GM08714 (cell line): ENCODE results near the gene RIPPLY3.
"Not testable (repeated sequence)": the region's sequence is repeated elsewhere in the genome, so short reads cannot be mapped to it uniquely, and the experiment has no call there.

ENCODE experiments used
- H3K4me3 ChIP-seq: fragments of 200-500 bp; sonication (Bioruptor generic); 2 replicates; pipeline ENCODE4 v1.5.1; 2014; ENCODE audit warnings: mild to moderate bottlenecking, low read length, inconsistent platforms
- ZNF274 ChIP-seq: IDR thresholded peaks from 2 replicates; pipeline ENCODE4 v1.6.1; 2012; ENCODE audit warnings: mild to moderate bottlenecking, low read depth, low read length

The RIPPLY3 gene

DNA sequence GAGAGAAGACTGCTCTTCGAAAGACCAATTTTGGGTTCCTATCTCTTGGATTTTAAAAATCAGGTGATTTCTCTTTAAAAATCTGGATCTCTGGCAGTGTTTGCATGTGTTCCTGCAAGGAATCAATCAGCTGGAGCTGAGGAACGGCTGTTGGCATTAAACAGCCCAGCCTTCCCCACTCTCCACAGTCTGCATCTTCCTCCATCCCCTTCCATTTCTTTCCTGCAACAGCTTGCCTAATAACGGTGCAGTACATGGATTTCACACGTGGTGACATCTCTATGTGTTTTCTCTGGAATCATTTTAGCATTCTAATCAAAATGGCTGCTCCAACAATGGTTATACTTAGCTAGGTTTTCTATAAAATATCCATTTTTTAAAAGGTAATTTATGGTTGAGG, 20.0 kb downstream of the RIPPLY3 start:
- no peak for TF ChIP-seq ZNF274
- no peak overlapping the region for H3K4me3 ChIP-seq

DNA sequence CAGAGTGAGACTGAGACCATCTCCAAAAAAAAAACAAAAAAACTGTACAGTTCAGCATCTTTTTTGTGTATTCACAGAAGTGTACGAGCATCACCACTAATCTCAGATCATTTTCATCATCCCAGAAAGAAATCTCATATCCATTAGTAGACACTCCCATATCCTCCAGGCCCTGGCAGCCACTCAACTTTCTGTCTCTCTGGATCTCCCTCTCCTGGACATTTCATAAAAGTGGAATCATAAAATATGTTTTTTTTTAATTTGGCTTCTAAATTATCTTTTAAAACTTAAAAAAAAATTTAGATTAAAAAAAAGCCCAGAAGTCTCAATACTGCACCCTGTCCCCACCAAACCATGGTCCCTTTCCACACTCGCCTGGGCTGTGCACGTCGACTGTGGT, 22.1 kb downstream of the RIPPLY3 start:
- no peak overlapping the region for H3K4me3 ChIP-seq
- no peak for TF ChIP-seq ZNF274

DNA sequence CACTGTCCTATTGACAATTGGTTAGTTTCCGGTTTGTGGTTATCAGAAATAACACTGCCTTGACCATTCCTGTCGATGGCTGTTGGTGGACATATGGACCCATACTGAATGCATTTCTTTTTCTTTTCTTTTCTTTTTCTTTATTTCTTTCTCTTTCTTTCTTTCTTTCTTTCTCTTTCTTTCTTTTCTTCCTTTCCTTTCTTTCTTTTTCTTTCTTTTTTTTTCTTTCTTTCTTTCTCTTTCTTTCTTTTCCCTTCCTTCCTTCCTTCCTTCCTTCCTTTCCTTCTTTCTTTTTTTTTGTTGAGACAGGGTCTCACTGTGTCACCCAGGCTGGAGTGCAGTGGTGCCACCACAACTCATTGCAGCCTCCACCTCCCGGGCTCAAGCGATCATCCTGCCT, 24.4 kb downstream of the RIPPLY3 start:
- no peak for TF ChIP-seq ZNF274
- H3K4me3 ChIP-seq, result no peak overlapping the region

DNA sequence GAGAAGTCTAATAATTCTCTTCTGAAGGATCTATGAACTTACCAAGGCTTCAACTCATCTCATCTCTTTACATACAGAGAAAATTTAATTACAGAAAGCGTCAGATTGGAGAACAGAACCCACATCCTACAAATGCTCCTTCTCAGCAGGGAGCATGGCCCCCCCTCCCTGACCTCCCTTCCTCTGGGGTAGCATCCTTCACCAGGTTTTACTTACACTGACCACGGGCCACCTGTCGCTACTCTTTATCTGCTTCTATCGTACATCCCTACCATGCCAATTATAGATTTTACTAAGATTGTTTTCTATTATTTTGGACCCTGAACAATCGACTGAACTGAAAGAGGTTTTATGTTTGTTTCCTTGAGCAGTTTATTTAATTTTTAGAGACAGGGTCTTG, 25.8 kb downstream of the RIPPLY3 start:
- H3K4me3 ChIP-seq, result no peak overlapping the region
- no peak for TF ChIP-seq ZNF274

DNA sequence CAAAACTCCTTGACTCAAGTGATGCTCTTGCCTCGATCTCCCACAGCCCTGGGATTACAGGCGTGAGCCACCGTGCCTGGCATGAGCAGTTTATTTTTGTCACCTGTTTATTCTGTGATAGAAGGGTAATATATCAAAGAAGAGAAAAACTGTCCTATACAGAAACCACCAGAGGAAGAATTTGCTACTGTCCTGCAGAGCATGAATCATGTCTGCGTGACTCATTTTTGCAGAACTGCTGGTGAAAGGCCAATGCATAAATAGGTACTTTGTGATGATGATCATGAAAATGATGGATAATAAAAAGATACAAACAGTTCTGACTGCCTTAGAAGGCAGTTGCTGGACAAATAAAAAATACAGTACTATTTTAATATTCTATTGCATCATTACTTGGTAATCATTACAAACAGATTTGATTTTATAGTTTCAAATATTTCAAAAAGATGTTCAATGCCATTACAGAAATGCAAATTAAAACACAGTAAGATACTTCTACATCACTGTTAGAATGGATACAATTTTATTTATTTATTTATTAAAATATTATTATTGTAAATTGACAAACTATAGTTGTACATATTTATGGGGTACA, 26.5 kb downstream of the RIPPLY3 start:
- TF ChIP-seq ZNF274, result no peak
- H3K4me3 ChIP-seq, result no peak overlapping the region

DNA sequence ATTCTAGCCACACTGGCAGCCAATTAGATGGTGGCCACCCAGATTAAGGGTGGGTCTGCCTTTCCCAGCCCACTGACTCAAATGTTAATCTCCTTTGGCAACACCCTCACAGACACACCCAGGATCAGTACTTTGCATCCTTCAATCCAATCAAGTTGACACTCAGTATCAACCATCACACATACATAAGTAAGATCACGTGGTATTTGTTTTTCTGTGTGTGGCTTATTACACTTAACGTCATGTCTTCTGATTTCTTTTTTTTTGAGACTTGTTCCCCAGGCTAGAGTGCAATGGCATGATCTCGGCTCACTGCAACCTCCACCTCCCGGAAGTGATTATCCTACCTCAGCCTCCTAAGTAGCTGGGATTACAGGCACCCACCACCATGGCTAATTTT, 27.9 kb downstream of the RIPPLY3 start:
- not testable (repeated sequence) for H3K4me3 ChIP-seq

DNA sequence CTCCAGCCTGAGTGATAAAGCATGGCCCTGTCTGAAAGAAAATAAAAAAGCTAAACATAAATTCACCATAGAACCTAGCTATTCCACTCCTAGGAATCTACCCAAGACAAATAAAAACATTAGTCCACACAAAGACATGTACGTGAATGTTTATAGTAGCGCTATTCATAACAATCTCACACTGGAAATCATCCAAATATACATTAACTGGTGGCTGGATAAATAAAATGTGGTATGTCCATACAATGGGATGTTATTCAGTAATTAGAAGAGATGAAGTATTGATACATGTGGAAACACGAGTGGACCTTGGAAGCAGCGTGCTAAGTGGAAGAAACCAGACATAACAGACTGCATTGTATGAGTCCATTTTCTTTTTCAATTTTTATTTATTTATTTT, 29.7 kb downstream of the RIPPLY3 start:
- no peak for TF ChIP-seq ZNF274
- no peak overlapping the region for H3K4me3 ChIP-seq

DNA sequence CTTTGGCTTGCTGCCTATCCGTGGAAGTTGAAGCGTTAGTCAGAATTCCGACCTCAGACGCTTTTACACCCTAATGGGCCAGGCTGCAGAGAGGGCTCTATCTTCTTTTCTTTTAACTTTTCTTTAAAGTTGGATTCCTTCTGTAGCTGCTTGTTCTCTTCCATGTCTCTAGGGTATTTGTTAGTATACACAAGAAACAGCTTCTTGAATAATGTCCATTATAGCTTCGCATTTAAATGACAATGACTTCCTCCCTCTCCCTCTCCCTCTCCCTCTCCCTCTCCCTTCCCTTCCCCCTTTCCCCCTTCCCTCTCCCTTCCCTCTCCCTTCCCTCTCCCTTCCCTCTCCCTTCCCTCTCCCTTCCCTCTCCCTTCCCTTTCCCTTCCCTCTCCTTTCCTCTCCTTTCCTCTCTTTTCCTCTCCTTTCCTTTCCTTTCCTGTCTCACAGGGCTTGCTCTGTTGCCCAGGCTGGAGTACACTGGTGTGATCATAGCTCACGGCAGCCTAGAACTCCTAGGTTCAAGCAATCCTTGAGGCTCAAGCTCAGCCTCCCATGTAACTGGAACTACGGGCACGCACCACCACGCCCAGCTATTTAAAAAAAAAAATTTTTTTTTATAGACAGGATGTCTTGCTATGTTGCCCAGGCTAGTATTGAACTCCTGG, 33.0 kb downstream of the RIPPLY3 start:
- no peak for TF ChIP-seq ZNF274

DNA sequence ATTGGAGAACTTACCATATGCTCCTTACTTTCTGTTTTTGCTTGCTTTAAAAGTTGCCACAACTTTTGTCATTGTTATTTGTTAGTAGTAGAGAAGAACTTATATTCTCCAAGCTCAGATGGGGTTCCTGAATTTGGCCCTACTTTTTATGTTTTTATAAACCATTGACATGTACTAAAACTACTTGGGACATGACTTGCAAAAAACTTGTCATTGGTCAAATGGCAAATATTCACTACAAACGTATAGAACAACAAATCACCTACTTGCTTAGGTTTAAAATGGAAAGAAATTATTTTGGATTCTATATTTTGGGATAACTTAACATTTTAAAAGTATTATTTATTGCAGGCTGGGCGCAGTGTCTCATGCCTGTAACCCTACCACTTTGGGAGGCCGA, 33.7 kb downstream of the RIPPLY3 start:
- no peak overlapping the region for H3K4me3 ChIP-seq
- no peak for TF ChIP-seq ZNF274

More for the DNA sequence above, 33.0 kb downstream of the RIPPLY3 start:
- H3K4me3 ChIP-seq, result no peak overlapping the region

DNA sequence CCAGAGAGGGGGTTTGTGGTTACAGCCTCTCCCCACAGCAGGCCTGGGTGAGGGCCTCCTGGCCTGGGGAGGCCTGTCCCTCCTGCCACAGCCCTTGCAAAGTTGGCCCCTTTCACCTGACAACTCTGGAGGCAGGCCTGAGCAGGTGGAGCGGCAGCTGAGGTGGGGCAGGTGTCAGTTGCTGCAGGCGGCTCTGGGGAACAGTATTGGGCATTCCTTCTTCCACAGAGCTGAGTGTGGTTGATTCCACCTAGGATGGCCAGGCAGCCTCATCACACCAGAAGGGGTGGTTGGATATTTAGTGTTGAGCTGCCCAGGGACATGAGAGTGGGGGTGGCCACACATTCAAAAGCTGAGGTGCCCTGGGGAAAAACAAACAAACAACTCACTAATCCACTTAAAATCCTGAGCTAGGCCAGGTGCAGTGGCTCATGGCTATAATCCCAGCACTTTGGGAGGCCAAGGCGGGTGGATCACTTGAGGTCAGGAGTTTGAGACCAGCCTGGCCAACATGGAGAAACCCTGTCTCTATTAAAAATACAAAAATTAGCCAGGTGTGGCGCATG, 35.3 kb downstream of the RIPPLY3 start:
- H3K4me3 ChIP-seq, result no peak overlapping the region
- TF ChIP-seq ZNF274, result no peak

DNA sequence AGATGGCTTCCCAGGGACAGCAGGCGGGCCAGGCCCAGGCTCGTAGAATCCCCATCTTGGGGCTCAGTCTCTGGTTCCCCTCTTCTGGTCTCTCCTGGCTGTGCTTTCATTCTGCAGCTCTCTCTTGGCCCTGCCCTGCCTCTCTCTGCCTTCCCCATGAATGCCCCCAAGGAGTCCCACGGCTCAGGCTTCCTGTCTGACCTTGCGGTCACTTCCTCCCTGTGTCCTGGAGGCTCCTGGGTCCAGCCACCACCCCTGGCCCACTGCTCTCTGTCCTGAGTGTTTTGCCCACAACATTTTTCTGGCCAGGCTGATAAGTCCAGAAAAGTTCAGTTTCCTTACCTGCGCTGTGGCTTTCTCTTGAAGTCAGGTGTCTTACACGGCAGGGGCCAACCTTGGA, 37.3 kb downstream of the RIPPLY3 start:
- TF ChIP-seq ZNF274, result no peak
- H3K4me3 ChIP-seq, result no peak overlapping the region

DNA sequence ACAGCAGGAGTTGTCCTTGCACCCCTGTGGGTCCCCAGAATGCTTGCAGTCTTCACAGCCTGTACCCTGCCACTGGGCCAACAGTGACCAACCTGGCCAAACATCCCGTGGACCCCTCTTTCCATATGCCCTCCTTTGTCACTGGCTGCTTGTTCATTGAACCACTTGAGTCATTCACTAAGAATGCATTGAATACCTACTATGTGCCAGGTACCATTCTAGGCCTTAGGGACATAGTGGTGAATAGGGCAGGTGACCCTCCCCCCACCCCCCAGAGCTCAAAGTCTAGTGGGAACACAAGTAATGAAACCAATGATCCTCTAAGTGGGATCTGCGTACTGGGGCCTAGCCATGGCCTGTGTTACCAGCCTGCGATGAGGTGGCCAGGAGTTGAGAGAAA, 38.1 kb downstream of the RIPPLY3 start:
- no peak overlapping the region for H3K4me3 ChIP-seq

DNA sequence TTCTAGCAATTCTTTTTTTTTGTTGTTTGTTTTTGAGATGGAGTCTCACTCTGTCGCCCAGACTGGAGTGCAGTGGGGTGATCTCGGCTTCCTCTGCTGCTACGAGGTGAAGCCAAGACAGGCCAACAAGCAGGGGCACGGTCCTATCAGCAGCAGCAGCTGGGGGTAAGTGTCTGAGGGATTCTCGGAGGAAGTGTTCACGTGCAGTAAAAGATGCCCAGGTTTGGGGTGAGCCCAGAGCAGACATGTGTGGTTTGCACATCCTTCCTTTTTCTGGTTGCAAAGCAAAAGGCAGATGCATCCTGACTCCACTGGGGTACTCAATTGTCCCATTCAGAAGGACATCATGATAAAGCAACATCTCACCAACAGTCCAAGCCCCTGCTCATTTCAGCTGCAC, 38.6 kb downstream of the RIPPLY3 start:
- no peak overlapping the region for H3K4me3 ChIP-seq
- TF ChIP-seq ZNF274, result no peak

More for the DNA sequence above, 38.1 kb downstream of the RIPPLY3 start:
- no peak for TF ChIP-seq ZNF274

DNA sequence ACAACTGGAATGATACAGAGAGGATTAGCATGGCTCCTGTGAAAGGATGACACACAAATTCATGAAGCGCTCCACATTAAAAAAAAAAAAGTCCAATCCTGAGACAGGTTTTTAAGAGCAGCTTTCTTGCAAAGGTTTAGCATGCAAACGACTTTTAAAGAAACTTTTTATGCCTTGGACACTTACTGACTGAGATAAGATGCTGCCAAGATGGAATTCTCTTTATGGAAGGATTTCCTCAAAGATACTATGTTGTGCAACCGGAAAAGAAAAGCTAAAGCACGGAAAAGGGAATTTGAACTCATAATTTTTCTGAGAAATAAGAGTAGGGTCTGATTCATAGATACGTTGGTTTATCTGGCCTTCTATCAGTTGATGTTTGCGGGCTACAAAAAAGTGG, 39.1 kb downstream of the RIPPLY3 start:
- H3K4me3 ChIP-seq, result no peak overlapping the region
- no peak for TF ChIP-seq ZNF274

DNA sequence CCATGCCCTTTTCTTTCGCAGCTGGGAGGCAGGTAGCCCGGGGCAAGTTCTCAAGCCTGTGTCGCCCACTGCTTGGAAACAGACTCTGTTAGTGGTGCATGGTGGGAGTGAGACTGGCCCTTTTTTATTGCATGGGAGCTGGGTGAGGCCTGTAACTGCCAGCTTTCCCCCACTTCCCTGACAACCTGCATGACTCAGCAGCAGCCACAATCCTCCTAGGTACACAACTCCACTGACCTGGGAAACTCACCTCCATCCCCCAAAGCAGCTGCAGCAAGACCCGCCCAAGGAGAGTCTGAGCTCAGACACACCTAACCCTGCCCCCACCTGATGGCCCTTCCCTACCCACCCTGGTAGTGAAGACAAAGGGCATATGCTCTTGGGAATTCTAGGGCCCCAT, 40.6 kb downstream of the RIPPLY3 start:
- H3K4me3 ChIP-seq, result no peak overlapping the region
- no peak for TF ChIP-seq ZNF274

DNA sequence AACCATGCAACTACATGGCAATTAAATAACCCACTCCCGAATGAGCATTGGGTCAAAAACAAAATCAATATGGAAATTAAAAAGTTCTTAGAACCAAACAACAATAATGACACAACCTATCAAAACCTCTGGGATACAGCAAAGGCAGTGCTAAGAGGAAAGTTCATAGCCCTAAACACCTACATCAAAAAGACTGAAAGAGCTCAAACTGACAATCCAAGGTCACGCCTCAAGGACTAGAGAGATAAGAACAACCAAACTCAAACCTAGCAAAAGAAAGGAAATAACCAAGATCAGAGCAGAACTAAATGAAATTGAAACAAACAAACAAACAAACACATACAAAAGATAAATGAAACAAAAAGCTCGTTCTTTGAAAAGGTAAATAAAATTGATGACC, 43.2 kb downstream of the RIPPLY3 start:
- not testable (repeated sequence) for H3K4me3 ChIP-seq
